ENCODE data around the gene SDC4. TPM values are rescaled to one million over a fixed set of nuclear protein-coding genes. Genes with fewer than 3 reads are reported as not detected.

SDC4 gene
- 5.3 TPM for total RNA-seq

GRCh38 chr20:45347936-45348778 lies at the start of gene SDC4:
TSS of gene SDC4 (minus strand) at chr20:45348424. CDS start at chr20:45348384, 40 bp downstream.

GRCh38 chr20:45378191-45378590 lies 30.0 kb upstream of the SDC4 start, which contains the start of gene TP53TG5:
TSS of gene TP53TG5 (minus strand) at chr20:45378325. CDS start at chr20:45378236, 89 bp downstream.

DNA sequence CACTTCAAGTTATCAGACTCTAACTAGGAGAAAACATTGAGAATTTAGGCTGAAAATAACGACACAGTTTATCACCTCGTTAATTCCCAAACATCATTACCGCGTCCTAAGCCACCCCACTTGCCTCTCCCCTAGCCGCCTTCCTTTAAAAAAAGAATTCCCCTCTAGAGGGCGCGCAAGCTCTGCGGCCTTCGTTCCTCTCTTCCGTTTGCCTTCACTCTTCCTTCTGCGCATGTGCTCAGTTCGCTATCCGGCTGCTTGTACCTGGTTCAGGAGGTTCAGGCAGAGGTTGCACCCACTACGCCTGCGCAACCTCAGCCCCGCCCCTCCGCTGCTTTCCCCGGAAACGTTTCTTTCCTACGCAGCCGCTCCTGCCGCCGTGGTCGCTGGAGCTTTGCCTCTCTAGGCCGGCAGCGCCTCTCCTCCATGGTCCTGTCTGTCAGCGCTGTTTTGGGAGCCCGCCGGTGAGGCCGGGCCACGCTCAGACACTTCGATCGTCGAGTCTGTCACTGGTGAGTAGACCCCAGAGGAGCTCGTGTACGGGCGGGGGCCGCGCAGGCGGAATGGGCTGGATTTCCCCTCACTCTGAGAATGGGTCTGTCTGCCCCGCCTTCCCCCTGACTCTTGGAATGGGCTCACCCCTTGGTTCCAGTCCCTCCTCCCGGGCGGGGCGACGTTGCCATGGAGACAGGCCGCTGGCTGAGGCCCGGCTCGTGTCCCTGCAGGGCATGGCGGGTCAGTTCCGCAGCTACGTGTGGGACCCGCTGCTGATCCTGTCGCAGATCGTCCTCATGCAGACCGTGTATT lies 14.8 kb upstream of the SDC4 start, which contains the start of gene SYS1:
TSS of gene SYS1 (plus strand) at position 353 of the 807 bp plus-strand sequence. CDS start at position 729, 376 bp downstream.

GRCh38 chr20:45308117-45308778 lies 40.0 kb downstream of the SDC4 start, which contains the start of gene MATN4:
TSS of gene MATN4 (minus strand) at chr20:45308299. CDS start at chr20:45305582, 2,717 bp downstream.

DNA sequence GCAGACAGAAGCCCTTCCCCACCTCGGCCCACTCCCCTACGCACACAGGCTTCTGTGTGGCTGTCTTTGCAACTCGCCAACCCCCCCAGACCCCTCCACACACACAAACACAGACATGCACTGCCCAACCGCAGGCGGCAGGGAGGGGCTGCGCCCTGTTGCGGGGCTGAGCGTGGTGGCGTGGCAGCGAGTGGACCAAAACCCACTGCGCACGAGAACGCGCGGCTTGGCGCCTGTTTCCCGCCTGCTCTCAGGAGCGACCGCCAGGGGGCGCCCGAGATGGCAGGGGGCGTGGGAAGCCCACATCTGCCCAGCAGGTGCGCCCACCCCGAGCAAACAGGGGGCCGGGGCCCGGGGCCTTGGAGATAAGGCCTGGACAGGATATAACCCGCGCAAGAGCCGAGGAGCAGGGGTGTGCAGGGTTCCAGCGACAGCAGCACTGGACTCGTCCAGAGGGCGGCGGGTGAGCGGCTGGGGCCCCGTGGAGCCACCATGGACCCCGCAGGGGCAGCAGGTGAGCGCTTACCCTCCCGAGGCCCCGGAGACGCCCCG lies 41.7 kb downstream of the SDC4 start, which contains the start of gene RBPJL:
TSS of gene RBPJL (plus strand) at position 410 of the 552 bp plus-strand sequence. CDS start at position 493, 83 bp downstream.

Other genes with a start within 250 kb of the SDC4 start
- gene KCNS1, start 247.3 kb downstream of the SDC4 start, total RNA-seq = 3.0 TPM
- gene WFDC5, start 233.2 kb downstream of the SDC4 start, total RNA-seq = not detected
- not detected for gene WFDC12, start 224.0 kb downstream of the SDC4 start, total RNA-seq
- gene PI3, start 173.5 kb downstream of the SDC4 start, total RNA-seq = not detected
- gene SEMG1, start 141.4 kb downstream of the SDC4 start, total RNA-seq = not detected
- not detected for gene SEMG2, start 127.1 kb downstream of the SDC4 start, total RNA-seq
- not detected for gene SLPI, start 93.9 kb downstream of the SDC4 start, total RNA-seq
- not detected for gene RBPJL, start 41.6 kb downstream of the SDC4 start, total RNA-seq
- 4.8 TPM for gene MATN4, start 40.1 kb downstream of the SDC4 start, total RNA-seq
- 39.4 TPM for gene SYS1, start 14.7 kb upstream of the SDC4 start, total RNA-seq
- not detected for gene TP53TG5, start 29.9 kb upstream of the SDC4 start, total RNA-seq
- 15.9 TPM for gene DBNDD2, start 59.9 kb upstream of the SDC4 start, total RNA-seq
- 25.8 TPM for gene PIGT, start 67.7 kb upstream of the SDC4 start, total RNA-seq
- gene WFDC2, start 121.3 kb upstream of the SDC4 start, total RNA-seq = 9.0 TPM
- gene SPINT3, start 167.2 kb upstream of the SDC4 start, total RNA-seq = not detected
- gene WFDC6, start 191.1 kb upstream of the SDC4 start, total RNA-seq = not detected
- gene EPPIN, start 199.0 kb upstream of the SDC4 start, total RNA-seq = not detected
- gene WFDC8, start 230.9 kb upstream of the SDC4 start, total RNA-seq = not detected

All from diencephalon (tissue), 1 donor.